Right lung (tissue), 5 donors: Measurements from ENCODE around the gene TECPR1. TPM values are rescaled to one million over a fixed set of nuclear protein-coding genes. Genes with fewer than 3 reads are reported as not detected.

Experiments used
- DNase-seq, 2 donors: peaks; one replicate each; pipeline ENCODE4 v3.0.0-alpha.2; 2013
- polyA plus RNA-seq, 5 donors: library from polyadenylated mRNA; unstranded; fragments of 120-200 nt; gene quantifications; one replicate each; pipeline versions ENCODE4 v1.2.1 to v1.2.3, GENCODE V29; 2013; ENCODE audit warnings: inconsistent platforms in 1 of 5, low replicate concordance in 1 of 5; ENCODE audit not compliant: insufficient read length in 5 of 5, insufficient read depth in 1 of 5

The TECPR1 gene
- polyA plus RNA-seq, 5 donors: 20.3 to 29.7 (median 25.4) TPM

- DNase-seq: no peak
Measured at GRCh38 chr7:98211676-98212531, 40.1 kb downstream of the TECPR1 start.

- no peak for DNase-seq
Measured at GRCh38 chr7:98211221-98211675, 40.8 kb downstream of the TECPR1 start, which contains the start of gene BHLHA15. TSS of gene BHLHA15 (plus strand) at chr7:98211439. CDS start at chr7:98212310, 871 bp downstream.

- no peak for DNase-seq
Measured at GRCh38 chr7:98210513-98211220, 41.4 kb downstream of the TECPR1 start.

- DNase-seq: no peak
Measured at GRCh38 chr7:98209166-98209920, 42.7 kb downstream of the TECPR1 start.

GRCh38 chr7:98206451-98207330, 45.3 kb downstream of the TECPR1 start:
- DNase-seq: no peak

GRCh38 chr7:98205162-98205845, 46.7 kb downstream of the TECPR1 start:
- no peak for DNase-seq

- no peak for DNase-seq
Measured at GRCh38 chr7:98204670-98205069, 47.4 kb downstream of the TECPR1 start.

GRCh38 chr7:98203964-98204605, 47.9 kb downstream of the TECPR1 start:
- no peak for DNase-seq

- DNase-seq: no peak
Measured at GRCh38 chr7:98203261-98203963, 48.6 kb downstream of the TECPR1 start.

GRCh38 chr7:98202367-98203195, 49.5 kb downstream of the TECPR1 start:
- DNase-seq: no peak

GRCh38 chr7:98200364-98200763, 51.7 kb downstream of the TECPR1 start:
- no peak for DNase-seq

- DNase-seq: no peak
Measured at GRCh38 chr7:98199131-98199530, 52.9 kb downstream of the TECPR1 start.

GRCh38 chr7:98196706-98197605, 55.1 kb downstream of the TECPR1 start:
- no peak for DNase-seq

GRCh38 chr7:98194672-98195457, 57.2 kb downstream of the TECPR1 start:
- no peak for DNase-seq

GRCh38 chr7:98194186-98194585, 57.8 kb downstream of the TECPR1 start:
- no peak for DNase-seq

- DNase-seq: no peak
Measured at GRCh38 chr7:98193474-98194180, 58.4 kb downstream of the TECPR1 start.
